Mesangial cell (primary cell): Measurements from ENCODE around the gene UPK3BL2. TPM values are rescaled to one million over a fixed set of nuclear protein-coding genes. Genes with fewer than 3 reads are reported as not detected.

Experiments
- total RNA-seq: library from RNA; depleted of rRNA; stranded (reverse); fragments of >200 nt; gene quantifications from 2 replicates; pipeline ENCODE4 v1.2.3, GENCODE V29; 2015

The UPK3BL2 gene
- total RNA-seq: 0.98 and 10.5 TPM in 2 replicates

GRCh38 chr7:102543596-102543995, at the start of gene UPK3BL2:
TSS of gene UPK3BL2 (minus strand) at chr7:102543696. CDS start at chr7:102543636, 60 bp downstream.

GRCh38 chr7:102572261-102573239, 29.1 kb upstream of the UPK3BL2 start, which contains the start of gene POLR2J3:
TSS of gene POLR2J3 (minus strand) at chr7:102572583. CDS start at chr7:102572521, 62 bp downstream.

GRCh38 chr7:102550808-102551422, 7.4 kb upstream of the UPK3BL2 start, which contains the start of gene SPDYE2:
TSS of gene SPDYE2 (plus strand) at chr7:102551226. CDS start at chr7:102553256, 2,030 bp downstream.

GRCh38 chr7:102517550-102518147, 25.8 kb downstream of the UPK3BL2 start, which contains the start of gene RASA4B:
TSS of gene RASA4B (minus strand) at chr7:102517777. CDS start at chr7:102517710, 67 bp downstream.

Other genes with a start within 250 kb of the UPK3BL2 start
- gene SPDYE6, start 187.3 kb downstream of the UPK3BL2 start, total RNA-seq: not detected in 2 replicates
- gene PRKRIP1, start 147.3 kb downstream of the UPK3BL2 start, total RNA-seq: 9.1 and 16.4 TPM in 2 replicates
- gene ORAI2, start 110.1 kb downstream of the UPK3BL2 start, total RNA-seq: 60.6 and 61.8 TPM in 2 replicates
- 22.2 and 27.6 TPM in 2 replicates for gene ALKBH4, start 78.8 kb downstream of the UPK3BL2 start, total RNA-seq
- gene LRWD1, start 78.7 kb downstream of the UPK3BL2 start, total RNA-seq: 28.1 and 32.8 TPM in 2 replicates
- 50.3 and 62.1 TPM in 2 replicates for gene POLR2J, start 64.8 kb downstream of the UPK3BL2 start, total RNA-seq
- 0.81 and 26.1 TPM in 2 replicates for gene RASA4B, start 25.9 kb downstream of the UPK3BL2 start, total RNA-seq
- gene SPDYE2, start 7.5 kb upstream of the UPK3BL2 start, total RNA-seq: not detected in 2 replicates
- gene POLR2J3, start 28.9 kb upstream of the UPK3BL2 start, total RNA-seq: 6.8 and 51.0 TPM in 2 replicates
- gene RASA4, start 73.1 kb upstream of the UPK3BL2 start, total RNA-seq: 3.4 and 16.2 TPM in 2 replicates
- 8.6 and 50.1 TPM in 2 replicates for gene UPK3BL1, start 99.1 kb upstream of the UPK3BL2 start, total RNA-seq
- gene SPDYE2B, start 106.6 kb upstream of the UPK3BL2 start, total RNA-seq: not detected in 2 replicates
- gene POLR2J2, start 128.0 kb upstream of the UPK3BL2 start, total RNA-seq: 0.33 and 2.7 TPM in 2 replicates
- 7.2 and 8.1 TPM in 2 replicates for gene FAM185A, start 205.3 kb upstream of the UPK3BL2 start, total RNA-seq